ENCODE data around the gene TMEM42.

- TF ChIP-seq CTCF (IDR thresholded peaks at IDR 0.05): no peak
- TF ChIP-seq POLR2A (IDR thresholded peaks at IDR 0.05): no peak
- no peak for TF ChIP-seq POLR2AphosphoS5 (IDR thresholded peaks at IDR 0.05)
Measured at GRCh38 chr3:44906997-44907396, 45.3 kb downstream of the TMEM42 start.
